HG03558 (cell line): Measurements from ENCODE around the gene SURF1.

Experiments
- ATAC-seq: cut with Tn5 transposase; IDR thresholded peaks from one replicate; pipeline ENCODE4 v1.9.1; 2021; ENCODE audit warnings: moderate number of reproducible peaks; ENCODE audit not compliant: unreplicated experiment; ENCODE audit errors: extremely low read depth

Gene SURF1

DNA sequence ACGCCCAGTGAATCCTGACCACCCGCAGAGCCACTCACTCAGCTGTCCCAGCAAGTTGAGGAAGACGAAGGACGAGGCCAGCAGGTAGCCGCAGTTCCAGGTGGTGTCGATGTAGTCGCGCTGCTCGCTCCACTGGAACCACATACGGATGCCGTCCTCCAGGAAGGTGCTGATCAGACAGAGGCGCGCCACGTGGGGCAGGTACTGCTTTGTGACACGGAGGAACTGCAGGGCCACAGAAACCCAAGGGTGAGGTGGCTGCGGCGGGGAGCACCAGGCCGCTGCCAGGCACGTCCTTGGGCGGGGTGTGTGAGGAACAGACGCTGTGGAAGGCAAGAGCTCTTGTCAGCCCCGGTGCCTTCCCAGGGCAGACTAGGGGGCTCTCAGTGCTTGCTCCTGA, 10.9 kb upstream of the SURF1 start:
- ATAC-seq = no peak

DNA sequence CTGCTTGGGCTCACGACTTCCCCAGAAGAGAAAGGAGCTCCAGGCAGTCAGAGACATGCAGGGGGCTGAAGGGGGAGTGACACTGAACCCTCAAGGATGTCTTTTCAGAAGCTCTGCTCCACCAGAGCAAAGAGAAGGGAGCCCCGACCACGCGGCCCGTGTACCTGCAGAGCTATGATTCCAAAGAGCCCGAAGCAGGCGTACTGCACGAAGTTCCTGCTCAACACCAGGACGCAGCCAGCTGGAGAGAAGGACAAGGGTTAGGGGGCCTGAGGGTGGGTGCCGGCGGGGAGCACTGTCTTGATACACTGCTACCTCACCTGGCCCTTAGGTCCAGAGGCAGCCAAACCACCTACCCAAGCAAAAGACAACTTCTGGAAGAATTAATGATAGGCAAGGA, 10.1 kb upstream of the SURF1 start:
- no peak for ATAC-seq

DNA sequence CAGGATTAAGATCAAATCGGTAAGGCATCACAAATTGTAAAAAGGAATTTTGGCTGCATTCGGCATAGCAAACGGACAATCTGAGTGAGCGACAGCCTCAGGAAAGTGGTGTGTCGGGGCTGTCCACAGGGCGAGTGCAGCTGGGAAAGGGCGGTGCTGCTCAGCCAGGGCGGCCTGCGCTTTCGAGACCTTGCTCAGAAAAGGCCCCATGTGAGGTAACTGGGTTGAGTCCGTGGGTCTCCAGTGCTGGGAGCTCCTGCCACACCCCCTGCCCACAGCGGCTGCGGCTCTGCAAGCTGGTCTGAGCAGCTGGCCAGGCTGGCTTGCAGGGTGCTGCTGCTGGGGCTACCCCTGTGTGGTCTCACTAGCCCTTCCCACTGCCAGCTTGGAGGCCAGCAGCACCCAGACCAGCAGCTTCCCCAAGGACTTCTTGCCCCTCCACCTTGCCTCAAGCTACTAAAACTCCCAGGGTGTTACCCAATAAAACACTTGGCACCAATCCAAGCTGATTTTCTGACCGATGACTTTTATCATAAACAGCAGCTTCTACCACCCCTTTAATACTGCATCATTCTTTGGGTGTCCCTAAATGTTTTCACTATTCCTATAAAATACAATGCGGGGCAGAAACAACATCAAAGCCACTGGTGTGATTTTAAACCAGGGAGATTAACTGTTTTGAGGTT, 6.2 kb upstream of the SURF1 start:
- ATAC-seq = no peak

DNA sequence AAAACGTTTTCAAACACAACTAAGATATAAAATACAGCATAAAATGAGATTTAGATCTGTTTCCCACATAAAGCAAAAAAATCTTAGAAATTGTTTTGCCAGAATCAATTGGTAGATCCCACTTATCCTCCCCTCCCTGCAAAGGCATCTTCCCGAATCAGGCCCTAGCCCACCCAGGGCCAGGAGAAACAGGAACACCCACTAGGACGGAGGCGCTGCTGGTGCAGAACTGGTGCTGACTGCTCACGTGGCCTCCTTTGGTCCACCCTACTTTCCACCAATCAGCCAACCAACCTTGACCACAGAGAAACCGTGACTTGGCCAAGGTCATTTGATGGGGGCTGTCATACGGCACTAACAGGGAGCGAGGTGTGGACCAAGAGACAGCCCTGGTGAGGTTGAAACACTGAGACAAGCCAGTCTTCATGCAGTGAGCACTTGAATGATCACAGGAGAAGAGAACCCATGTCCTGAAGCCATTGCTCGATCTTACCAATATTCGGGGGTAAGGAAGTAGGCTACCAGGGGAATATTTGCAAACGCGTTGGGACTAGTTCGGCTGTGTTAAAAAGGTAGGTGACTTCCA, 5.3 kb upstream of the SURF1 start:
- ATAC-seq = no peak

DNA sequence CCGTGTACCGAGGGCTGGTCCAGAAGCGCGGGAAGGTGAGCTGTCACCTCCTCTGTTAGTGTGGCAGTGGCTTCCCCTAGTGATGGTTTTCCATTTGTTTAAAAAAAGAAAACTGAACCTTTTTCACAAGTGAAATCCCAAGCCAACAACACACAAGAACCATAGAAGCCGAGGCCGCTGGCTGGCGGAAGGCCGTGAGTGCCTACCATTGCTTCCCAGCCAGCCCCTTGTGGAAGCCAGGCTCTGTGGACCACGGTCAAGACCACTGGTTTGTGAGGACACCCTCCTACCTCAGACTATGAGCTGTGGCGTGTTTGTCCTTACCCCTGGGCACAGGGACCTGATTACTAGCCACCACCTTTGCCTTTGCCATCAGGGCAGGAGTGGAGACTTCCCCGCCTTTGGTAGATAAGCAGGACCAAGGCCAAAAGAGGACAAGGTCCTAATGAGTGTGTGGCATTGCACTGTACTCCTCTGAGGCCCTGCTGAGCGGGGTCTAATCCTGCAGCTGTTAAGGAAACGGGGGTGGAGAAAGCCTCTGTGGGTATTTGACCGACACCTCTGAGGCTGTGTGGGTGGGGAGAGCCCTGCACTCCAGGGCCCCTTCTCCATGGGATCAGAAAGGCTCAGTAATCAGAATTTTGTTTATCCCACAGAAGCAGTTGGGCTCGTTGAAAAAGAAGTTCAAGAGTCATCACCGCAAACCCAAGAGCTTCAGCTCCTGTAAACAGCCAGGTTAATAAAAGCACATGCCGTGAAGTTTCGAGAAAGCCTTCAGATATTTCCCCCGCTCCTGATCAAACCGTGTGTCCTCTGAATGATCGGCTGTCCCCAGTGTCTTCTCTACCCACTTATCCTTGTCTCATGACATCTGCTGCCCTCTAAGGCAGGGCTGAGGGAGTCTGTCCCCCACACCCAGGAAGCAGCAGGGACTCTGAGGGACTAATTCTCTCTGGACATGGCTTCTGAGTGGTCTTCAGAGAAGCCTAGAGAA, 4.4 kb upstream of the SURF1 start:
- ATAC-seq = no peak

DNA sequence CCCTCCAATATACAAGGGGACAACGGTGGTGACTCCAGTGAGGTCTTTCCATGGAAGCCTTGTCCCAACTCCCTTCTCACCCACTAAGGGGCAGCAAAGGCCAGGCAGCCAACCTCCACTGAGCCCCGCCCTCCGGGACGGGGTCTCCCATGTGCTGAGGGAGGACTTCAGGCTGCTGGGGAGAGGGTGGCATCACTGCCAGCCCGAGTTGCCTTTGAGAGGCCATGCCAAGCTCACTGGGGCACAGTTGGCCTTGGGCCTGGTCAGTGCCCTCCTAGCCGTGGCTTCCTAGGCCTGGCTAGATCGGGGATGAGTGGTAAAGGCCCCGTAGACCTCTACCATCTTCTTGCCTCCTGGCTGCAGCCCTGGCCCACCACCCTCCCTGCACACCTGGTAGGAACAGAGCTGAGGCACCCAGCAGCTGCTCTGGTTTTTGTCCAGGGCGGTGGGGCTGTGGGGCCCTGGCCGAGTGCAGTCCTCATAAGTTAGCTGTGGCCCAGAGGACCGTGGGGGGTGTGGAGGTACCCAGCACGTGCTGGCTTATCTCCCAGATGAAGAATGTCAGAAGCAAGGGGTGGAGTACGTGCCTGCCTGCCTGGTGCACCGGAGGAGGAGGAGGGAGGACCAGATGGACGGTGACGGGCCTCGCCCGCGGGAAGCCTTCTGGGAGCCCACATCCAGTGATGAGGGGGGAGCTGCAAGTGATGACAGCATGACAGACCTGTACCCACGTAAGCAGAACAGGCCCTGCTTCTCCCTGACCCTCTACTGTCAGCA, 3.3 kb upstream of the SURF1 start:
- ATAC-seq = no peak

DNA sequence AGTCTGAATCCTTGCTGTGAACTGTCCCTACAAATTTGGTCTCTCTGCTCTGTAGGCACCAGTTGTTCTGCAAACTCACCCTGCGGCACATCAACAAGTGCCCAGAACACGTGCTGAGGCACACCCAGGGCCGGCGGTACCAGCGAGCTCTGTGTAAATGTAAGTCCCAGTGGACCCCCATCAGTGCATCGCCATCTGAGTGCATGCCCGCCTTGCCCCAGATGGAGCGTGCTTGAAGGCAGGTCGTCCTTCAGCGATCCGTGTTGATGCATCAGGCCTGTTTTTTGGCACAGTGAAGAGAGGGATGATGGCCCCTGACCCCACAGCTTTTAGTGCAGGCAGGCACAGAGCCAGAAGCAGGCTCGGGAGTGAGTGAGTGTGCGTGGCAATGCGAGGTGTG, 1.4 kb upstream of the SURF1 start:
- ATAC-seq = no peak

DNA sequence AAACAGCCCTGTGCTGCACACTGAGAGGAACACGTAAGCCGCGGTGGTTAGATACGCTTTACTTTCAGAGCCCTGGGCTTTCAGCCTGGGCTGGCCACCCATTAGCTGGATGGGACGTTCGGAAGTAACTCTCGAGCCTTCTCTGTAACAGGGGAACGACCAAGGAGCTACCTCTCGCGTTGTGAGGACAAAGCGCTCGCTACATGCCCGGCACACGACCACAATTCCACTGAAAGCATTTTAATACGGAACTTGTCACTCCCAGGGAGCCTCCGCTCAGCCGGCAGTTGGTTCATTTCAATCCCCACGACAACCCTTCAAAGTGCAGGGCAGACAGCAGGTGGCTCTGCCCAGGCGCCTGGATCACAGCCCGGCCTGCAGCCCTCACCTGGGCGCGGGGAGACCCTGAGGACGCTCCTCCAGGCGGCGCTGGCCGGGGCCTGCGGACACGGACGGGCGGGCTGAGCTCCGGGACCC, 368 bp downstream of the SURF1 start:
- no peak for ATAC-seq

DNA sequence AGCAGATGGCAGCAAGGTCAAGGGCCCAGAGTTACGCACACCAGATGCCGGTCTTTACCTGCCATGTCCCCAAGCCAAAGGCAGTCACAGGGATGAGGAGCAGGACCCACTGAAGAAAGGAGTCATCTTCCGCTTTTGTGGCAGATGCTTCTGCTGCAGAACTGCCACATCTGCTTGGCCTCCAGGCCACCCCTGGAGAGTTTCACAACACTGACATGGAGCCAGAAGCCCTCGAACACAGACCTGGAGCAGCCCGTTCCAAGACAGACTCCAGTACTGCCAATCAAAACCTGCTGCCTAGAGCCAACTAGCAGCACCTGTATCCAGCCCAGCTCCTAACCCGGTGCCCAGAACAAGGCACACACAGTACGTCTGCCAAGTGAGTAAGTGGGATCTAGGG, 1.5 kb downstream of the SURF1 start:
- no peak for ATAC-seq

DNA sequence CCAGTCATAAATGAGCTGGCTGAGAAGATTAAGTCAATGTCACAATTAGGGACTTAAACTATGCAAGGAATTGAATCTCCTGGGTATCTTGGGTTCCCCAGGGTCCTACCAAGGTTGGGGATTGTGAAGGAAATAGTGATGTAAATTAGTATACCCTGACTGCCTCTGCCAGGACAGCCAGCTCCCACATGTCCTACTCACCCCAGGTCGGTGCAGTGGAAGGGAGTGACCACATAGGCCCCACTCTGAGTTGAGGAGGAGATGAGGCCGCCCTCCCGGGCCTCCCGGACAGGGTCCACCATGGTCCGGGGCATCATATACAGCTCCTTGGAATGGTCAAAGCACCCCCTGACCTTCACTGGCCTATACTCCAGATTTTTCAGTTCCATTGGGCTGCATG, 2.7 kb downstream of the SURF1 start:
- no peak for ATAC-seq

DNA sequence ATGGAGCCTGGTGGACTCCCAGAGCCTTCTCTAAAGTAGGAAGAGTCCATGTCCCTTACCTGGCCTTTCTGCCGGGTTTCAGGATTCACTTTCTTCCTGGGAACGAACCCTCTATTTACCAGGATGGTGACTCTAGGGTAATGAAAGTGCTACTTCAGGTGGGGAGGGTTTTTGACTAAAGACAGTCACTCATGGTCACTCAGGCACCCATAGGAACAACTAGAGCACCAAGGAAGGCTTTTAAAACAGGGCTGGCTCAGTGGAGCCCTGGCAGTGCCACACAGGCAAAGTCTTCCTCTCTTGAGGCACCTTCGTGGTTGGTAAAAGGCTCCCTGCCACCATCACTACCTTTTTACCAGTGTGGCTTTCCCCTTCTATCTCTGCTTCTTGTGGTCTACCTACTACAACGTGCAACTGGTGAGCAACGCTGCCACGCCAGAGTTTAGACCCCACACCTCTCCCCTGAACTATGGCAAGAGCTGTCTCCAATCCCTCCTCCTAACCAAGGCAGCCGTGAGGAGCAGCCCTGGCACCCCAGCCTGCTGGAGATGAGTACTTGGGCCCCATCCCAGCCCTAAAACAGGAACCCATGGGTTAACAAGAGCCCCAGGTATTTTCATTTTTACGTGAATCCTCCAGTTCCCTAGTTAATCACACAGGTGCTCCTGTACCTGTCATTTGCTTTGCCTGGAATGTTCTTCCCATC, 3.5 kb downstream of the SURF1 start:
- no peak for ATAC-seq

DNA sequence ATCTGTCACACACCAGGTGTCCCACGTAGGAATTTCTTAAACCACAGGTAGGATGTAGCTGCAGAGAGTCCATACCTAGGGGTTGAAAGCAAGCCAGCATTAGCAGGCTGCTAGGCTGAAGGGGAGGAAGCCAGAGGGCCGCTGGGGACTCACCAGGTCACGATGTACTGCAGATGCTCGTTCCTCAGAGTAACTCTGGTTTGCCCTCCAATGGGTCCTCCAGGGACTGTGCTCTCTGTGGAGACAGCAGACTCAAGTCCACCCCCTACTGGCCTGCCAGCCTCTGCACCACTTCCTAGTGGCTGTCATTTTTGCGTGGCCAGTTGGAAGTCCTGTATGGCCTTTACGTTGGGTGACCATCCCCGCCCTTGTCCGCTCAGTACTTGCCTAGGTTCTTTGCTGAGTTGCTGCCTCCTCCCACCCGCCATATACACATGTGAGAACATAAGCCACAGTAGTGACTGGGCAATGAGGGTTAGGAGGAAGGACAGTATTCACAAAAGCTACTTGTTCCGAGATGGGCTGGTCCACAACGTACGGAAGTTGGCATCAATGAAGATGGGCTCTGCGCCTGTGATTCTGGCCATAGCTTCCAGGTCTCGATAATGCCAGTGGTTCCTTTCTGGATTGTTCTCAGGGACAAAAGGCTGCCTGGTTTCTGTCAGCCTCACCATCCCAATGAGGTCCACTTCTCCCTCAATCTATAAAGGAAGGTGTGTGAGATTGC, 4.2 kb downstream of the SURF1 start:
- no peak for ATAC-seq

DNA sequence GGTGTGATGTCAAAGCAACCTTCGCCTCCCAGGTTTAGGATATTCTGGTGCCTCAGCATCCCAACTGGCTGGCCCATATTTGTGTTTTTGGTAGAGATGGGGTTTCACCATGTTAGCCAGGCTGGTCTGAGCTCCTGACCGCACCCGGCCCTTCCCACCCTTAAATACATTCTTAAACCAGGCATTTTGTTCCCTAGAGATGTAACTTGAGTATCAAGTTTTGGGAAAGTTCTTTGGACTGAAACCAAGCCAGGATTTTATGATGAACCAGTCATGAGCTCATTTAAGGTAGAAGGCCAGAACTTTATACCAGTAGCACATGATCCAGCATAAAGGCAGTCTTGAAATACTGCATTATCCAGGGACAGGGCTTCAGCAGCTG, 4.8 kb downstream of the SURF1 start:
- ATAC-seq = no peak

DNA sequence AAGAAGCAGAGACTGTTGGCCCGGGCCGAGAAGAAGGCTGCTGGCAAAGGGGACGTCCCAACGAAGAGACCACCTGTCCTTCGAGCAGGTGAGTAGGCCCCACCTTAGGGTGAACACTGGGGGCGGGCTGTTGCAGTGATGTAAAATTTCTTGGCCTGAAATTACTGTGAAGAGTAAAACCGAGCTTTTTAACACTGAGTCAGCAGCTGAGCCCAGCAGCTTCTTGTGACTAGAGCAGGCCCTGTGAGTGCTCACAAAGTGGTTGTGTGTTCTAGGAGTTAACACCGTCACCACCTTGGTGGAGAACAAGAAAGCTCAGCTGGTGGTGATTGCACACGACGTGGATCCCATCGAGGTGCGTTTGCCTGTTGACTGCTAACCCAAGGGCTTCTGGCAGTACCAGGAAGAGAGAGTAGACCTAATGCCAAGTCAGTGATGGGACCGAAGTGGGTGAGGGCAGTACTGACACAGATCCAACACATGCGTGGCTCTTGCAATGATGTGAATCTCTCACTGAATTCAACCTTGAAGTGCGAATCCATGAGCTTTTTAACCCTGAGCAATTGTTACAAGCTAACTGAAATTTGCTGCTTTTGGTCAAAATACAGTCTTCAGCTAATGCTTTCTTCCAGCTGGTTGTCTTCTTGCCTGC, 6.2 kb downstream of the SURF1 start:
- no peak for ATAC-seq

DNA sequence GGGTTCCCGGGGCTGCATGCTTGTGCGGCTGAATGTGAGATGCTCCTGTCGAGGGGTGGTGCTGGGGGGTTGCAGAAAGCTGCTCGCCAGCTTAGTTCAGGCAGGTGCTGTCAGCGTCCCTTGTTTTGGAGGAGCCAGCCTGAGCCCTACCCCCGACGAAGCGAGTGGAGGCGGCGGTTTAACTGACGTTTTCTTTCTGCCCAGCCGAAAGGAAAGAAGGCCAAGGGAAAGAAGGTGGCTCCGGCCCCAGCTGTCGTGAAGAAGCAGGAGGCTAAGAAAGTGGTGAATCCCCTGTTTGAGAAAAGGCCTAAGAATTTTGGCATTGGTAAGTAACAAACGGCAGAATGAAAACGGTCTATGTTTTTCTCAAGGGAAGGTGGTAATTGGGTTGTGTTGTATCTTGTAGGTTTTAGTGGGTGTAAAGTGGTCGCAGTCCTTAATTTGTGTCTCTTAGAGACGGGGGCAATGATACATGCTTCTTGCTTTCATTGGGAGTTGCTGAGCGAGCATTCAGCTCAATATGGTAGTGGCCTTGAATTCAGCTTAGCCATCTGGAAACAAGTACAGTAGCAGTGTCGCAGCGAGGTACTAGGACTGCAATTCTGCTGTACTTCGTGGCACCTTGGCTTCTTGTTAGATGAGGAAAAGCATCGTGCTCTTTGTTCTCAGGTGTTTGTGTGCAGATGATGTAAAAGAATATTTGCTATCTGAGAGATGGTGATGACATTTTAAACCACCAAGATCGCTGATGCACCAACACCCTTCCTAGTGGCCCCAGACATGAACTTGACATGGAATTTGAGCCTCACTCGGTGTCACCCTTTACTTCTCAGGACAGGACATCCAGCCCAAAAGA, 7.3 kb downstream of the SURF1 start:
- no peak for ATAC-seq

DNA sequence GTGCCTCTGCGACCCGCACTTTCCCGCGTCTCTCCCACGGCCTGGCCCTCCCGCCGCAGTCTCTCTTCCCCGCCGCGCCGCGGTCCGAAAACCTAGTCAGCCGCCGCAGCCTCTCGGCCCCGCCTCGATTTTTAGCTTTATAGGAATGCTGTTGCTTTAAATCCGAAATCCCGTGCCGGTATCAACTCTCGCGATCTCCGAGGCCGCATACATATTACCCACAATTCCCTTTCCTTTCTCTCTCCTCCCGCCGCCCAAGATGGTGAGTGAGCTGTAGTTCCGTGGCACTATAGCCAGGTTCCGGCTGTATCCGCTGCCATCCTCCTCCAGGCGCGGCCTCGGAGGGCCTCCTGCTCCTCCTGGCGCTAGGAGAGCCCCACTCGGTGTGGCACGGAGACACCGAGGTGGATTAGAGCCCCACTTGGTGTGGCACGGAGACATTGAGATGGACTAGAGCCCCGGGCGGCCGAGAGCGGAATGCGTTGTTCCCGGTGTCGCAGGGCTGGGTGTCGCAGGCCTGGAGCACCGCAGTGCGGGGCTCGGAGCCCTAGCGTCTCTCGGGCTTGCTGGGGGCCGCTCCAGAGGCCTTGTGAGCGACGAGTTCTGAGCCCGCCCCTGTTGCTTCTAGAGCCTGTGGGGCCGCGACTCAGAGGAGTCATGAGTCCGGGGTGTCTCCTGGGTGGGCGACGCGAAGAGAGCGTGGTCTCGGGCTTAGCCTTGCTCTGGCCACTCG, 8.1 kb downstream of the SURF1 start, which contains the start of the genes MED22 and RPL7A:
MED22 (minus strand) TSS at position 147 of the 733 bp plus-strand sequence. CDS start 1,469 bp downstream, outside the sequence.
RPL7A (plus strand) TSS at position 234 of the 733 bp plus-strand sequence; CDS start at position 260, 26 bp downstream.
- no peak for ATAC-seq

DNA sequence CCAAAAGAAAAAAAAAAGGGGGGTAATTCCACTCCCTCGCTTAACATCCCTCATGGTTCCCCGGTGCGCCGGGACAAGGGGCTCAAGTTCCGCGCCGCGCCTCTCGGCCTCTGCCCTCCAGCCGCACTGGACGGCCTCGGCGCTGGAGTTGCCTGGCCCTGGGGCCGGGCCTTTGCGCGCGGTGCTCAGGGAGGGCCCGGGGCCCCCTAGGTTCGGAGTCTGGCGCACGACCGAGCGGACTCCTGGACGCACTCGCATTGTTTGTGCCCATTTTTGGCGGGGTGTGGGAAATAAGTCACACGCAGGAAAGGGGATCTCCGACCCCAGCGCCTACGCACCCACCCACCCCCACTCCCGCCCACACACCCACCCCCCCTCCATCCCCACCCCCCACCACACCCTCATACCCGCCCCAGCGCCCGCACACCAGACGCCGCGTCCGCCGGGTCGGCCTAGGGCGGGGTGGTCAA, 8.7 kb downstream of the SURF1 start:
- no peak for ATAC-seq
